Measurements from ENCODE around the gene FBRS.

The FBRS gene

GRCh38 chr16:30633526-30633925 is 24.7 kb upstream of the FBRS start:
- TF ChIP-seq POLR2AphosphoS5 (IDR thresholded peaks at IDR 0.05; ENCODE audit: low read depth, low read length) (no peak), SIN3A (IDR thresholded peaks at IDR 0.05; ENCODE audit: borderline replicate concordance, insufficient read depth, low read length) (no peak), FOXP2 (optimal IDR thresholded peaks at IDR 0.05; ENCODE audit: borderline replicate concordance, extremely low read depth, extremely low read length, insufficient read depth) (no peak), TAF1 (IDR thresholded peaks at IDR 0.05; ENCODE audit: borderline replicate concordance, insufficient read depth, low read length) (no peak)

GRCh38 chr16:30636599-30636998 is 21.6 kb upstream of the FBRS start:
- TF ChIP-seq SIN3A (IDR thresholded peaks at IDR 0.05; ENCODE audit: borderline replicate concordance, insufficient read depth, low read length) (no peak), POLR2AphosphoS5 (IDR thresholded peaks at IDR 0.05; ENCODE audit: low read depth, low read length) (no peak), TAF1 (IDR thresholded peaks at IDR 0.05; ENCODE audit: borderline replicate concordance, insufficient read depth, low read length) (no peak), FOXP2 (optimal IDR thresholded peaks at IDR 0.05; ENCODE audit: borderline replicate concordance, extremely low read depth, extremely low read length, insufficient read depth) (no peak), REST (IDR thresholded peaks at IDR 0.05; ENCODE audit: insufficient read depth in 1 of 2, low read depth in 2 of 2, low read length in 2 of 2) (no peak)

GRCh38 chr16:30637944-30638343 is 20.3 kb upstream of the FBRS start:
- TF ChIP-seq POLR2AphosphoS5 (IDR thresholded peaks at IDR 0.05; ENCODE audit: low read depth, low read length) (no peak), REST (IDR thresholded peaks at IDR 0.05; ENCODE audit: insufficient read depth in 1 of 2, low read depth in 2 of 2, low read length in 2 of 2) (no peak), TAF1 (IDR thresholded peaks at IDR 0.05; ENCODE audit: borderline replicate concordance, insufficient read depth, low read length) (no peak), SIN3A (IDR thresholded peaks at IDR 0.05; ENCODE audit: borderline replicate concordance, insufficient read depth, low read length) (no peak), FOXP2 (optimal IDR thresholded peaks at IDR 0.05; ENCODE audit: borderline replicate concordance, extremely low read depth, extremely low read length, insufficient read depth) (no peak)

- TF ChIP-seq POLR2AphosphoS5 (IDR thresholded peaks at IDR 0.05; ENCODE audit: low read depth, low read length) (no peak), SIN3A (IDR thresholded peaks at IDR 0.05; ENCODE audit: borderline replicate concordance, insufficient read depth, low read length) (no peak), REST (IDR thresholded peaks at IDR 0.05; ENCODE audit: insufficient read depth in 1 of 2, low read depth in 2 of 2, low read length in 2 of 2) (no peak), TAF1 (IDR thresholded peaks at IDR 0.05; ENCODE audit: borderline replicate concordance, insufficient read depth, low read length) (no peak), FOXP2 (optimal IDR thresholded peaks at IDR 0.05; ENCODE audit: borderline replicate concordance, extremely low read depth, extremely low read length, insufficient read depth) (no peak)
These were observed 16.8 kb upstream of the FBRS start for GRCh38 chr16:30641378-30641982.

- TF ChIP-seq TAF1 (IDR thresholded peaks at IDR 0.05; ENCODE audit: borderline replicate concordance, insufficient read depth, low read length) (no peak), SIN3A (IDR thresholded peaks at IDR 0.05; ENCODE audit: borderline replicate concordance, insufficient read depth, low read length) (no peak), FOXP2 (optimal IDR thresholded peaks at IDR 0.05; ENCODE audit: borderline replicate concordance, extremely low read depth, extremely low read length, insufficient read depth) (no peak)
These were observed 13.8 kb upstream of the FBRS start for GRCh38 chr16:30644334-30644830.

- TF ChIP-seq FOXP2 (optimal IDR thresholded peaks at IDR 0.05; ENCODE audit: borderline replicate concordance, extremely low read depth, extremely low read length, insufficient read depth) (no peak), SIN3A (IDR thresholded peaks at IDR 0.05; ENCODE audit: borderline replicate concordance, insufficient read depth, low read length) (no peak), REST (IDR thresholded peaks at IDR 0.05; ENCODE audit: insufficient read depth in 1 of 2, low read depth in 2 of 2, low read length in 2 of 2) (no peak), TAF1 (IDR thresholded peaks at IDR 0.05; ENCODE audit: borderline replicate concordance, insufficient read depth, low read length) (no peak), POLR2AphosphoS5 (IDR thresholded peaks at IDR 0.05; ENCODE audit: low read depth, low read length) (no peak)
These were observed 12.5 kb upstream of the FBRS start for GRCh38 chr16:30645727-30646126.
